HepG2 (cell line): ENCODE measurements around the gene MAN1C1. TPM values are rescaled to one million over a fixed set of nuclear protein-coding genes. Genes with fewer than 3 reads are reported as not detected.

ENCODE experiments used
- ATAC-seq: fragments of 200-7000 bp; cut with Tn5 transposase; 3 replicates; pipeline ENCODE4 v1.9.1; 2020; ENCODE audit warnings: mild to moderate bottlenecking, moderate library complexity
- BruUV-seq: library from RNA; stranded (reverse); fragments of 400-500 nt; replicated peaks from 2 replicates; lab custom pipeline; 2021; lab: Mats Ljungman, UMichigan
- CTCF ChIA-PET: fragments of 300-600 bp; formaldehyde crosslinking; extraction: SDS; loops from one replicate; lab custom pipeline; 2021; ENCODE audit warnings: low total read pairs, inconsistent platforms, low intra/inter-chr PET ratio; lab: Yijun Ruan, JAX
- POLR2A ChIA-PET: fragments of 350-600 bp; sonication (Branson Sonifier 250); formaldehyde crosslinking; loops from one replicate; lab custom pipeline; 2020; ENCODE audit warnings: antibody characterized with exemption, inconsistent platforms; lab: Yijun Ruan, JAX
- DNase-seq: peaks from one replicate; pipeline ENCODE4 v3.0.0-alpha.2; 2015; ENCODE audit warnings: low spot score
- FAIRE-seq: peaks from 3 replicates; lab custom pipeline; 2011; peaks lifted over from hg19 to GRCh38; lab: Jason Lieb, UNC
- H2AFZ ChIP-seq: one replicate; pipeline ENCODE4 v1.6.1; 2011; ENCODE audit warnings: low read length, inconsistent platforms
- H3K27ac ChIP-seq: fragments of 300-600 bp; 3 replicates; pipeline ENCODE4 v1.8.0; 2011; ENCODE audit warnings: mixed run types, mild to moderate bottlenecking, mixed read lengths, low read length, inconsistent platforms; ENCODE audit not compliant: insufficient read depth; ENCODE audit errors: extremely low read length
- H3K27me3 ChIP-seq, 2 experiments: fragments of 200-600 bp in 1 of 2; 2 replicates in 1 of 2; 3 replicates in 1 of 2; pipeline versions ENCODE4 v1.6.0 to v1.8.0; 2011; ENCODE audit warnings: low read length in 2 of 2, mild to moderate bottlenecking in 2 of 2, moderate library complexity in 2 of 2, inconsistent platforms in 1 of 2; ENCODE audit not compliant: insufficient read depth in 2 of 2, control insufficient read depth in 1 of 2
- H3K36me3 ChIP-seq, 2 experiments: fragments of 200-600 bp in 1 of 2; replicated peaks in 1 of 2; 2 replicates in 1 of 2; 3 replicates in 1 of 2; pipeline versions ENCODE4 v1.5.1 to v1.8.0; 2011; ENCODE audit warnings: low read length in 2 of 2, inconsistent platforms in 1 of 2; ENCODE audit not compliant: insufficient read depth in 2 of 2, control insufficient read depth in 1 of 2
- H3K4me1 ChIP-seq: 2 replicates; pipeline ENCODE4 v1.5.1; 2012; ENCODE audit warnings: low read length, inconsistent platforms; ENCODE audit not compliant: insufficient read depth
- H3K4me2 ChIP-seq: 2 replicates; pipeline ENCODE4 v1.6.0; 2011; ENCODE audit warnings: low read depth, low read length, inconsistent platforms
- H3K4me3 ChIP-seq, 3 experiments: fragments of 200-600 bp in 1 of 3; sonication (generic), shearing (Covaris generic) in 1 of 3; replicated peaks in 1 of 3; 2 replicates each; pipeline ENCODE4 v1.5.1; 2011 to 2016; ENCODE audit warnings: low read length in 3 of 3, inconsistent platforms in 2 of 3, low read depth in 2 of 3, mild to moderate bottlenecking in 2 of 3, control low read depth in 1 of 3, mixed read lengths in 1 of 3; ENCODE audit not compliant: insufficient read depth in 1 of 3
- H3K79me2 ChIP-seq: one replicate; pipeline ENCODE4 v1.6.1; 2011; ENCODE audit warnings: low read length, inconsistent platforms; ENCODE audit not compliant: insufficient read depth
- H3K9ac ChIP-seq: 2 replicates; pipeline ENCODE4 v1.6.0; 2011; ENCODE audit warnings: mild to moderate bottlenecking, low read depth, low read length, inconsistent platforms; ENCODE audit not compliant: insufficient read depth
- H3K9me3 ChIP-seq: 2 replicates; pipeline ENCODE4 v1.5.1; 2012; ENCODE audit warnings: mild to moderate bottlenecking, low read length
- H4K20me1 ChIP-seq: 2 replicates; pipeline ENCODE4 v1.6.0; 2011; ENCODE audit warnings: inconsistent platforms, mild to moderate bottlenecking, low read length, moderate library complexity; ENCODE audit not compliant: insufficient read depth
- CREB1 ChIP-seq, 2 experiments: fragments of 450-650 bp in 1 of 2; IDR thresholded peaks; 2 replicates each; pipeline ENCODE4 v1.6.1; 2016 to 2017; ENCODE audit warnings: control low read depth in 1 of 2, mild to moderate bottlenecking in 1 of 2, missing compliant biosample characterization in 1 of 2, missing genetic modification characterization in 1 of 2
- FOXO1 ChIP-seq: sonication (generic); formaldehyde crosslinking; IDR thresholded peaks from 2 replicates; pipeline ENCODE4 v1.4.0; 2020; ENCODE audit warnings: missing genetic modification reagents
- JUN ChIP-seq: sonication (generic); formaldehyde crosslinking; IDR thresholded peaks from 2 replicates; pipeline ENCODE4 v1.4.0; 2020; ENCODE audit warnings: mild to moderate bottlenecking, missing genetic modification reagents
- MAFK ChIP-seq, 2 experiments: IDR thresholded peaks in 1 of 2; conservative IDR thresholded peaks in 1 of 2; 2 replicates each; pipeline ENCODE4 v1.6.1; 2011; ENCODE audit warnings: improper control_type of control experiment in 2 of 2, low read length in 2 of 2
- MBNL3 ChIP-seq: fragments of 250-450 bp; sonication (Bioruptor Pico); conservative IDR thresholded peaks from 2 replicates; pipeline ENCODE4 v1.8.0; 2022; ENCODE audit warnings: mild to moderate bottlenecking, inconsistent platforms
- SAP130 ChIP-seq: IDR thresholded peaks from 2 replicates; pipeline ENCODE4 v1.6.1; 2016; ENCODE audit warnings: low read depth
- SRF ChIP-seq: IDR thresholded peaks from 2 replicates; pipeline ENCODE4 v1.6.1; 2011; ENCODE audit warnings: mild to moderate bottlenecking, low read depth, low read length, moderate library complexity
- ZNF121 ChIP-seq: sonication (generic); formaldehyde crosslinking; IDR thresholded peaks from 2 replicates; pipeline ENCODE4 v1.5.0; 2020; ENCODE audit warnings: mild to moderate bottlenecking, missing genetic modification reagents
- ZNF496 ChIP-seq: sonication (generic); formaldehyde crosslinking; IDR thresholded peaks from 2 replicates; pipeline ENCODE4 v1.8.1; 2023; ENCODE audit warnings: mild to moderate bottlenecking, moderate library complexity, missing genetic modification reagents; ENCODE audit not compliant: insufficient replicate concordance
- ZNF558 ChIP-seq: sonication (generic); formaldehyde crosslinking; IDR thresholded peaks from 2 replicates; pipeline ENCODE4 v1.9.0; 2022; ENCODE audit warnings: mild to moderate bottlenecking, missing genetic modification reagents, borderline replicate concordance
- ZNF567 ChIP-seq: sonication (generic); formaldehyde crosslinking; IDR thresholded peaks from 2 replicates; pipeline ENCODE4 v1.8.1; 2023; ENCODE audit warnings: mild to moderate bottlenecking, missing genetic modification reagents, borderline replicate concordance
- ZNF83 ChIP-seq: sonication (generic); formaldehyde crosslinking; IDR thresholded peaks from 2 replicates; pipeline ENCODE4 v1.4.0; 2020; ENCODE audit warnings: missing genetic modification reagents, mild to moderate bottlenecking, borderline replicate concordance
- ZNF839 ChIP-seq: sonication (generic); formaldehyde crosslinking; IDR thresholded peaks from 2 replicates; pipeline ENCODE4 v1.4.0; 2020; ENCODE audit warnings: missing genetic modification reagents, mild to moderate bottlenecking, borderline replicate concordance
- WGBS: methylation state at CpG from one replicate; pipeline ENCODE4 v1.1.6; 2017; ENCODE audit warnings: low lambda C conversion rate; 5-methylcytosine and 5-hydroxymethylcytosine counted together
- in situ Hi-C: cut with HindIII; loops from 2 replicates; pipeline ENCODE4 v1.10.0; 2017; ENCODE audit warnings: low pct_unique_long_range_greater_than_20kb; ENCODE audit not compliant: extremely low pct_ligation_motif_present
- intact Hi-C: fragments of 100-400 bp; cut with micrococcal nuclease; formaldehyde crosslinking; loops from one replicate; pipeline ENCODE4 v1.10.0; 2022; ENCODE audit not compliant: unreplicated experiment
- polyA plus RNA-seq, 8 experiments: library from polyadenylated mRNA; depleted of rRNA in 3 of 8; stranded (reverse) in 7 of 8; unstranded in 1 of 8; fragments of >200 nt; fragmentation: Illumina TruSeq in 4 of 8; extraction: Trizol in 4 of 8; gene quantifications; 2 replicates each; pipeline versions ENCODE4 v1.2.1 to v1.2.3, GENCODE V29; 2011 to 2016; ENCODE audit warnings: low read depth in 4 of 8, missing spikeins in 1 of 8, mixed read lengths in 1 of 8; ENCODE audit not compliant: insufficient read depth in 1 of 8
- total RNA-seq, 5 experiments: library from RNA; depleted of rRNA; stranded (reverse); fragments of >200 nt; fragmentation: Illumina TruSeq; extraction: Trizol; gene quantifications; 2 replicates each; pipeline ENCODE4 v1.2.3, GENCODE V29; 2016; ENCODE audit warnings: low read depth in 1 of 5
- TF ChIP-seq, protein P1 (sequence below): sonication (generic); formaldehyde crosslinking; IDR thresholded peaks from 2 replicates; pipeline ENCODE4 v1.4.0; 2020; ENCODE audit warnings: missing genetic modification reagents

The MAN1C1 gene
- total and polyA plus RNA-seq, 2 of the 13 experiments (the other 11 are each of a cell fraction or from before 2014, with no cell fraction given), result 0.18 to 0.49 TPM

DNA sequence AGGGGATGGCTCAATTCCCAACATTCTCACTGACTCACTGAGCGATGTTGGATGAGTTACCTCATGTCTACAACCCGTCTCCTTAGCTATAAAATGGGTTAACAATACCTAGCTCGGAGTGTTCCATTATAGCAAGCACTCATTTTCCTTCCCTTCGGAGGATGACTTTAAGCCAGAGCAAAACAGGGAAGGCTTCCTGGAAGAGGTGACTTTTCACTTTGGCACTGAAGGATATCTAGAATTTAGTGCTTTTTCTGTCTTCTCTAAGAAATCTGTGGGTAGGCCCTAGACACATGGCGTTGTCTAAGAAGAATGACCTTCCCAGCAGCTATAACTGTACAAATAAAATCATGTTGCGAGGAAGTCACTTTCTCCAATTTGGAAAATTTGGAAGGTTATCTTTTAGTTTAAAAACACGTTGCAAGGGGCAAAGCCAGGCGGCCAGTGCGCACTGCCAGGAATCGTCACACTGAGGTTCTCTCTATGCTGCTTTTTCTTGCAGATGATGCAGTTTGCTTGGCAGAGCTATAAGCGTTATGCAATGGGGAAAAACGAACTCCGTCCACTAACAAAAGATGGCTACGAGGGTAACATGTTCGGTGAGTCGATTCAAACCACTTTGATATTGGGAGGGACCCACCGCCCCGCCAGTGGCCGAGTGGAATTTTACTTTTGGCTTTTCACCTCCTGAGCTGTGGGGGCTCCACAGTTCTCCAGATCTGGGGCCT is 69.5 kb downstream of the MAN1C1 start:
- POLR2A ChIA-PET, result no interaction called here
- intact Hi-C loops (no loop called here), in situ Hi-C loops (no loop called here)
- no peak for TF ChIP-seq FOXO1 (CRISPR knock-in tag)
- no peak for TF ChIP-seq SRF
- no peak for TF ChIP-seq MAFK (conservative IDR thresholded peaks at IDR 0.05 in 1 of 2, IDR thresholded peaks at IDR 0.05 in 1 of 2; ENCODE audit: low read length in 2 of 2)
- TF ChIP-seq ZNF121, result no peak
- no peak for TF ChIP-seq ZNF839 (CRISPR knock-in tag)
- TF ChIP-seq, protein P1, sequence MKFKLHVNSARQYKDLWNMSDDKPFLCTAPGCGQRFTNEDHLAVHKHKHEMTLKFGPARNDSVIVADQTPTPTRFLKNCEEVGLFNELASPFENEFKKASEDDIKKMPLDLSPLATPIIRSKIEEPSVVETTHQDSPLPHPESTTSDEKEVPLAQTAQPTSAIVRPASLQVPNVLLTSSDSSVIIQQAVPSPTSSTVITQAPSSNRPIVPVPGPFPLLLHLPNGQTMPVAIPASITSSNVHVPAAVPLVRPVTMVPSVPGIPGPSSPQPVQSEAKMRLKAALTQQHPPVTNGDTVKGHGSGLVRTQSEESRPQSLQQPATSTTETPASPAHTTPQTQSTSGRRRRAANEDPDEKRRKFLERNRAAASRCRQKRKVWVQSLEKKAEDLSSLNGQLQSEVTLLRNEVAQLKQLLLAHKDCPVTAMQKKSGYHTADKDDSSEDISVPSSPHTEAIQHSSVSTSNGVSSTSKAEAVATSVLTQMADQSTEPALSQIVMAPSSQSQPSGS (CRISPR knock-in tag), result no peak
- no peak for TF ChIP-seq ZNF83 (CRISPR knock-in tag)
- no peak for TF ChIP-seq SAP130 (CRISPR knock-in tag)
- TF ChIP-seq ZNF567, result no peak
- no peak for TF ChIP-seq CREB1 (IDR thresholded peaks at IDR 0.05)
- no peak for TF ChIP-seq CREB1 (CRISPR knock-in tag; IDR thresholded peaks at IDR 0.05)
- no peak for TF ChIP-seq ZNF496 (CRISPR knock-in tag)
- TF ChIP-seq JUN (CRISPR knock-in tag), result no peak
- no peak for TF ChIP-seq ZNF558
- TF ChIP-seq MBNL3 (CRISPR knock-in tag), result no peak
- Histone ChIP-seq H2AFZ (no peak overlapping the region), H3K36me3 (no peaks in the 10 kb centered on the region), H3K4me2 (no peak overlapping the region), H3K4me3 (no peak overlapping the region), H3K4me1 (no peaks in the 10 kb centered on the region), H3K27ac (no peak overlapping the region), H4K20me1 (no peaks in the 10 kb centered on the region), H3K9me3 (no peaks in the 10 kb centered on the region), H3K27me3 (peaks cover 0 to 40% of the 10 kb centered on the region in 2 experiments; a peak in 3 of 5 replicates), H3K9ac (no peak overlapping the region), H3K79me2 (no peaks in the 10 kb centered on the region)
- DNase-seq (no peak), FAIRE-seq (no peak), ATAC-seq (no peak)
- 40% methylated on average over 19 of the region's 19 CpGs for WGBS
- CTCF ChIA-PET, result no interaction called here
- BruUV-seq, result no TSS peak
